ENCODE measurements around the gene PTTG2.

DNA sequence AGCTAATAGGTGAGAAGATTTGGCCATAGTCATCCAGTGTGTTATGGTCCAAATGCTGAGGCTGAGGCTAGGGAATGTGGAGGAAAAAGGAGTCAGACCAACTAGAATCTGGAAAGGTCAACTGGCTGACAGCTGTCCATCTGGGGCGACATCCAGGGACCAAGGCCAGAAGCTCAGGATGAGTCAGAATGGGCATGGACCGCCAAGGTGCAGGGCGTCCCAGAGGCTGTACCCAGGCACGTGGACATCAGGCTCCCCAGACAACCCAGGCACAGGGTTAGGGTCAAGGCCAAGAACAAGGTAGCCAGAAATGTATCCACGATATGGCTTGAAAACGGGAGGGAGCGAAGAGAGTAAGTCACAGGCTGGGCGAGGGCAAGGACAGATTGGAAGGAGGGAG is 26.1 kb upstream of the PTTG2 start:
- TF ChIP-seq, protein P1, sequence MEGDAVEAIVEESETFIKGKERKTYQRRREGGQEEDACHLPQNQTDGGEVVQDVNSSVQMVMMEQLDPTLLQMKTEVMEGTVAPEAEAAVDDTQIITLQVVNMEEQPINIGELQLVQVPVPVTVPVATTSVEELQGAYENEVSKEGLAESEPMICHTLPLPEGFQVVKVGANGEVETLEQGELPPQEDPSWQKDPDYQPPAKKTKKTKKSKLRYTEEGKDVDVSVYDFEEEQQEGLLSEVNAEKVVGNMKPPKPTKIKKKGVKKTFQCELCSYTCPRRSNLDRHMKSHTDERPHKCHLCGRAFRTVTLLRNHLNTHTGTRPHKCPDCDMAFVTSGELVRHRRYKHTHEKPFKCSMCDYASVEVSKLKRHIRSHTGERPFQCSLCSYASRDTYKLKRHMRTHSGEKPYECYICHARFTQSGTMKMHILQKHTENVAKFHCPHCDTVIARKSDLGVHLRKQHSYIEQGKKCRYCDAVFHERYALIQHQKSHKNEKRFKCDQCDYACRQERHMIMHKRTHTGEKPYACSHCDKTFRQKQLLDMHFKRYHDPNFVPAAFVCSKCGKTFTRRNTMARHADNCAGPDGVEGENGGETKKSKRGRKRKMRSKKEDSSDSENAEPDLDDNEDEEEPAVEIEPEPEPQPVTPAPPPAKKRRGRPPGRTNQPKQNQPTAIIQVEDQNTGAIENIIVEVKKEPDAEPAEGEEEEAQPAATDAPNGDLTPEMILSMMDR (conservative IDR thresholded peaks at IDR 0.05 in 1 of 2, IDR thresholded peaks at IDR 0.05 in 1 of 2; ENCODE audit: extremely low read depth in 1 of 2, insufficient read depth in 1 of 2, low read depth in 1 of 2, low read length in 2 of 2) = no peak
- TF ChIP-seq EZH2 (IDR thresholded peaks at IDR 0.05; ENCODE audit: borderline replicate concordance, low read length) = no peak

Data from mammary epithelial cell (primary cell).